ENCODE results near the gene USP1.

- TF ChIP-seq CTCF (IDR thresholded peaks at IDR 0.05; ENCODE audit: poor library complexity, severe bottlenecking) (no peak), EZH2 (IDR thresholded peaks at IDR 0.05; ENCODE audit: borderline replicate concordance, insufficient read depth, low read length, poor library complexity, severe bottlenecking) (no peak), EP300 (conservative IDR thresholded peaks at IDR 0.05; ENCODE audit: poor library complexity, severe bottlenecking) (no peak), POLR2AphosphoS5 (IDR thresholded peaks at IDR 0.05) (no peak), REST (IDR thresholded peaks at IDR 0.05; ENCODE audit: borderline replicate concordance) (no peak)
Observed at GRCh38 chr1:62435231-62436038, 1.4 kb upstream of the USP1 start.

All from neural cell (in vitro differentiated cells).